OCI-LY3 (cell line): ENCODE results near the gene ANKMY2.

Source experiments
- CTCF ChIP-seq: fragments of 200-600, 300-600 bp; sonication (generic); IDR thresholded peaks from 2 replicates; pipeline ENCODE4 v1.5.1; 2014; ENCODE audit warnings: antibody characterized with exemption, low read length, low read depth
- EZH2phosphoT487 ChIP-seq: fragments of 200-600 bp; shearing (Covaris generic); IDR thresholded peaks from 2 replicates; pipeline ENCODE4 v1.6.1; 2018; ENCODE audit warnings: antibody characterized with exemption, mixed run types, low read depth

- TF ChIP-seq CTCF (no peak), EZH2phosphoT487 (no peak)
Observed at GRCh38 chr7:16651396-16652239, 6.1 kb upstream of the ANKMY2 start.
